HCT116 (cell line): ENCODE results near the gene NAT16. TPM values are rescaled to one million over a fixed set of nuclear protein-coding genes. Genes with fewer than 3 reads are reported as not detected.

Experiments
- ATAC-seq: fragments of 200-7000 bp; cut with Tn5 transposase; 2 replicates; pipeline ENCODE4 v1.9.1; 2020; ENCODE audit warnings: mild to moderate bottlenecking, moderate library complexity
- BruUV-seq: library from RNA; stranded (reverse); fragments of 400-500 nt; replicated peaks from 2 replicates; lab custom pipeline; 2021; lab: Mats Ljungman, UMichigan
- CTCF ChIA-PET: fragments of 300-600 bp; sonication (Branson Sonifier 250); formaldehyde crosslinking; loops from one replicate; lab custom pipeline; 2021; ENCODE audit warnings: antibody characterized with exemption; lab: Charles Lee
- POLR2A ChIA-PET: fragments of 300-600, 350-600 bp; sonication (Branson Sonifier 250); formaldehyde crosslinking; loops from one replicate; lab custom pipeline; 2021; ENCODE audit warnings: antibody characterized with exemption; lab: Charles Lee
- RAD21 ChIA-PET, 2 experiments: fragments of 300-600 bp; sonication (Branson Sonifier 250); formaldehyde crosslinking; loops; one replicate each; lab custom pipeline; 2023; ENCODE audit warnings: low total read pairs in 2 of 2; ENCODE audit not compliant: uncharacterized antibody in 2 of 2, unreplicated experiment in 2 of 2, low non-redundant PET in 1 of 2; lab: Charles Lee
- DNase-seq: peaks from one replicate; pipeline ENCODE4 v3.0.0-alpha.2; 2010; ENCODE audit warnings: low read depth, low spot score
- H2AFZ ChIP-seq: fragments of 200-600 bp; shearing (Covaris generic), sonication (generic); 2 replicates; pipeline ENCODE4 v1.6.1; 2017; ENCODE audit warnings: low read depth, mixed run types, mixed read lengths, antibody characterized with exemption, low read length; ENCODE audit not compliant: poor library complexity, severe bottlenecking
- H3K27ac ChIP-seq: 2 replicates; pipeline ENCODE4 v1.5.1; 2012; ENCODE audit warnings: low read depth, low read length
- H3K27me3 ChIP-seq: fragments of 200-600 bp; sonication (generic); 2 replicates; pipeline ENCODE4 v1.6.1; 2016; ENCODE audit warnings: mixed run types, low read length, mixed read lengths; ENCODE audit not compliant: insufficient read depth
- H3K36me3 ChIP-seq, 2 experiments: fragments of 200-500 bp in 1 of 2; fragments of 200-600 bp in 1 of 2; sonication (Bioruptor generic) in 1 of 2; sonication (generic) in 1 of 2; 2 replicates each; pipeline versions ENCODE4 v1.5.1 to v1.6.1; 2014 to 2016; ENCODE audit warnings: low read length in 2 of 2, inconsistent platforms in 1 of 2, mixed read lengths in 1 of 2, mixed run types in 1 of 2; ENCODE audit not compliant: insufficient read depth in 2 of 2, control insufficient read depth in 1 of 2
- H3K4me1 ChIP-seq, 2 experiments: fragments of 200-600 bp in 1 of 2; sonication (generic) in 1 of 2; 2 replicates each; pipeline versions ENCODE4 v1.5.1 to v1.6.1; 2012 to 2017; ENCODE audit warnings: low read length in 2 of 2, inconsistent platforms in 1 of 2, mild to moderate bottlenecking in 1 of 2, mixed read lengths in 1 of 2, mixed run types in 1 of 2, moderate library complexity in 1 of 2; ENCODE audit not compliant: insufficient read depth in 2 of 2, control insufficient read depth in 1 of 2
- H3K4me2 ChIP-seq: fragments of 200-600 bp; sonication (generic); 2 replicates; pipeline ENCODE4 v1.6.1; 2017; ENCODE audit warnings: mixed run types, low read length, mixed read lengths
- H3K4me3 ChIP-seq, 2 experiments: fragments of 200-600 bp in 1 of 2; sonication (generic) in 1 of 2; replicated peaks in 1 of 2; 2 replicates each; pipeline ENCODE4 v1.5.1; 2011 to 2016; ENCODE audit warnings: low read length in 2 of 2, control low read depth in 1 of 2, low read depth in 1 of 2, mild to moderate bottlenecking in 1 of 2, mixed read lengths in 1 of 2, mixed run types in 1 of 2
- H3K79me2 ChIP-seq: fragments of 200-600 bp; sonication (generic); 2 replicates; pipeline ENCODE4 v1.6.1; 2017; ENCODE audit warnings: mild to moderate bottlenecking, mixed run types, low read length, moderate library complexity, mixed read lengths; ENCODE audit not compliant: insufficient read depth
- H3K9ac ChIP-seq: fragments of 200-600 bp; sonication (generic); 2 replicates; pipeline ENCODE4 v1.6.1; 2016; ENCODE audit warnings: low read length, mixed read lengths
- H3K9me2 ChIP-seq: fragments of 200-600 bp; sonication (generic), shearing (Covaris generic); 2 replicates; pipeline ENCODE4 v1.6.1; 2017; ENCODE audit warnings: mixed run types, mild to moderate bottlenecking, moderate library complexity; ENCODE audit not compliant: insufficient read depth
- H3K9me3 ChIP-seq, 2 experiments: fragments of 200-500 bp in 1 of 2; fragments of 200-600 bp in 1 of 2; sonication (Bioruptor generic) in 1 of 2; sonication (generic) in 1 of 2; 2 replicates each; pipeline ENCODE4 v1.6.1; 2014 to 2017; ENCODE audit warnings: low read length in 2 of 2, mixed read lengths in 2 of 2, inconsistent platforms in 1 of 2, low read depth in 1 of 2, mild to moderate bottlenecking in 1 of 2, mixed run types in 1 of 2, moderate library complexity in 1 of 2; ENCODE audit not compliant: control insufficient read depth in 1 of 2, insufficient read depth in 1 of 2
- H4K20me1 ChIP-seq: fragments of 200-600 bp; sonication (generic), shearing (Covaris generic); 2 replicates; pipeline ENCODE4 v1.6.1; 2017; ENCODE audit warnings: mixed run types, mild to moderate bottlenecking, moderate library complexity; ENCODE audit not compliant: insufficient read depth
- CBX3 ChIP-seq: IDR thresholded peaks from 2 replicates; pipeline ENCODE4 v1.6.1; 2012; ENCODE audit warnings: low read depth
- EGR1 ChIP-seq: IDR thresholded peaks from 2 replicates; pipeline ENCODE4 v1.6.1; 2012; ENCODE audit warnings: low read depth
- ELF1 ChIP-seq: IDR thresholded peaks from 2 replicates; pipeline ENCODE4 v1.6.1; 2012; ENCODE audit warnings: low read depth, borderline replicate concordance
- EZH2 ChIP-seq: fragments of 200-600 bp; sonication (generic); IDR thresholded peaks from 2 replicates; pipeline ENCODE4 v1.6.1; 2017; ENCODE audit warnings: antibody characterized with exemption, mixed run types
- EZH2phosphoT487 ChIP-seq: fragments of 200-600 bp; IDR thresholded peaks from 2 replicates; pipeline ENCODE4 v1.6.1; 2018; ENCODE audit warnings: antibody characterized with exemption, borderline replicate concordance
- JUND ChIP-seq: IDR thresholded peaks from 2 replicates; pipeline ENCODE4 v1.6.1; 2012
- POLR2A ChIP-seq: IDR thresholded peaks from 2 replicates; pipeline ENCODE4 v1.7.0; 2011; ENCODE audit warnings: borderline replicate concordance; ENCODE audit not compliant: insufficient read depth, insufficient read length; ENCODE audit errors: extremely low read depth
- POLR2AphosphoS5 ChIP-seq: IDR thresholded peaks from 2 replicates; pipeline ENCODE4 v1.6.1; 2011; ENCODE audit warnings: mild to moderate bottlenecking, low read depth, low read length, moderate library complexity
- RAD21 ChIP-seq: IDR thresholded peaks from 2 replicates; pipeline ENCODE4 v1.6.1; 2012; ENCODE audit warnings: low read depth, mild to moderate bottlenecking
- SP1 ChIP-seq: IDR thresholded peaks from 2 replicates; pipeline ENCODE4 v1.6.1; 2012; ENCODE audit warnings: low read depth
- SRF ChIP-seq: IDR thresholded peaks from 2 replicates; pipeline ENCODE4 v1.6.1; 2012; ENCODE audit warnings: low read depth
- YY1 ChIP-seq: IDR thresholded peaks from 2 replicates; pipeline ENCODE4 v1.6.1; 2011; ENCODE audit warnings: low read length, low read depth, moderate library complexity, mild to moderate bottlenecking; ENCODE audit not compliant: insufficient replicate concordance; ENCODE audit errors: extremely low read depth
- ZBTB33 ChIP-seq: IDR thresholded peaks from 2 replicates; pipeline ENCODE4 v1.6.1; 2011; ENCODE audit warnings: mild to moderate bottlenecking, low read length, moderate library complexity; ENCODE audit not compliant: insufficient replicate concordance; ENCODE audit errors: extremely low read depth
- ZFX ChIP-seq: fragments of 450-650 bp; IDR thresholded peaks from 2 replicates; pipeline ENCODE4 v1.6.1; 2017
- ZNF274 ChIP-seq: fragments of 200-500 bp; sonication (Bioruptor generic); IDR thresholded peaks from 2 replicates; pipeline ENCODE4 v1.6.1; 2014; ENCODE audit warnings: mild to moderate bottlenecking, low read depth, low read length, inconsistent platforms
- intact Hi-C: fragments of 100-400 bp; cut with micrococcal nuclease; formaldehyde crosslinking; loops from 2 replicates; pipeline ENCODE4 v1.10.0; 2022
- total RNA-seq: library from RNA; stranded (reverse); gene quantifications from one replicate; pipeline ENCODE4 v1.2.1, GENCODE V29; 2021; ENCODE audit not compliant: unreplicated experiment
- TF ChIP-seq, protein P1 (sequence below), 3 experiments: fragments of 200-600 bp in 1 of 3; sonication (generic) in 1 of 3; IDR thresholded peaks in 2 of 3; conservative IDR thresholded peaks in 1 of 3; 2 replicates each; pipeline ENCODE4 v1.5.1; 2012 to 2017; ENCODE audit warnings: low read depth in 2 of 3, low read length in 2 of 3, antibody characterized with exemption in 1 of 3, borderline replicate concordance in 1 of 3, control low read depth in 1 of 3, mild to moderate bottlenecking in 1 of 3, mixed read lengths in 1 of 3, mixed run types in 1 of 3, moderate library complexity in 1 of 3; ENCODE audit not compliant: insufficient read depth in 1 of 3
- TF ChIP-seq, protein P2 (sequence below): IDR thresholded peaks from 2 replicates; pipeline ENCODE4 v1.6.1; 2012
- TF ChIP-seq, protein P3 (sequence below): IDR thresholded peaks from 2 replicates; pipeline ENCODE4 v1.6.1; 2012

Gene NAT16
- total RNA-seq, 1 experiment from 2014 or later: 2.0 TPM

DNA sequence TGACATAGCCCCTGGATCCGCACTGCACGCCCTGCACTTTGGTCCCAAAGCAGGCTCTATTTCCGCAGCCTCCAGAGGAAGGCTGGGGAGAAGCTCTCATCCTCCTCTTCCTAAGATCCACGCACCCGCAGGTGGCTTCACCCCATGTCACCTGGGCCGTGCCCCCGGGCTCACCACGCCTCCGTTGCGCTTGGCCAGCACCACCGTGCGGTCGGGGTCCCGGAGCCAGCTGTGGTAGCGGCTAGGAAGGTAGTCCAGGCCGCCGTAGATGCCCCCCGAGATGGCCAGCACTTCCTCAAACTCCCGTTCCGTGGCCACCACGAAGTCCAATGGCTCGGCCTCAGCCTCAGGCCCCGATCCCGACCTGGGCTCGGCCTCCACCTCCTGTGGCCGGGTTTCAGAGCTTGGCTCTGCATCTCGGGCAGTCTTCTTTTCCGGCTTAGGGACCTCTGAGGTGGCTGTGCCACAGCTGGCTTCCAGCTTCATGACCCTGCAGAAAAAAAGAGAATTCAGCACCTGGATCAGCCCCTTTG lies 5.7 kb downstream of the NAT16 start:
- intact Hi-C loops: no loop called here
- H3K4me1 ChIP-seq: peaks cover 18 to 41% of the 10 kb centered on the region in 2 experiments
- peak overlapping the region in 1 of 2 experiments; percentile 63; a peak in 1 of 4 replicates for H3K4me3 ChIP-seq
- DNase-seq (no peak), ATAC-seq (peak; percentile 7; the same call in 1 of the 2 replicates)
- no peaks in the 10 kb centered on the region for H3K27me3 ChIP-seq
- no peaks in the 10 kb centered on the region for H3K36me3 ChIP-seq
- no peaks in the 10 kb centered on the region for H3K9me3 ChIP-seq
- peak overlapping the region; percentile 67 for H3K27ac ChIP-seq
- H3K4me2 ChIP-seq: peak overlapping the region; percentile 97
- H2AFZ ChIP-seq: peak overlapping the region; percentile 44
- H4K20me1 ChIP-seq: no peaks in the 10 kb centered on the region
- TF ChIP-seq JUND: no peak
- no peak for TF ChIP-seq EGR1
- TF ChIP-seq, protein P1, sequence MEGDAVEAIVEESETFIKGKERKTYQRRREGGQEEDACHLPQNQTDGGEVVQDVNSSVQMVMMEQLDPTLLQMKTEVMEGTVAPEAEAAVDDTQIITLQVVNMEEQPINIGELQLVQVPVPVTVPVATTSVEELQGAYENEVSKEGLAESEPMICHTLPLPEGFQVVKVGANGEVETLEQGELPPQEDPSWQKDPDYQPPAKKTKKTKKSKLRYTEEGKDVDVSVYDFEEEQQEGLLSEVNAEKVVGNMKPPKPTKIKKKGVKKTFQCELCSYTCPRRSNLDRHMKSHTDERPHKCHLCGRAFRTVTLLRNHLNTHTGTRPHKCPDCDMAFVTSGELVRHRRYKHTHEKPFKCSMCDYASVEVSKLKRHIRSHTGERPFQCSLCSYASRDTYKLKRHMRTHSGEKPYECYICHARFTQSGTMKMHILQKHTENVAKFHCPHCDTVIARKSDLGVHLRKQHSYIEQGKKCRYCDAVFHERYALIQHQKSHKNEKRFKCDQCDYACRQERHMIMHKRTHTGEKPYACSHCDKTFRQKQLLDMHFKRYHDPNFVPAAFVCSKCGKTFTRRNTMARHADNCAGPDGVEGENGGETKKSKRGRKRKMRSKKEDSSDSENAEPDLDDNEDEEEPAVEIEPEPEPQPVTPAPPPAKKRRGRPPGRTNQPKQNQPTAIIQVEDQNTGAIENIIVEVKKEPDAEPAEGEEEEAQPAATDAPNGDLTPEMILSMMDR (IDR thresholded peaks at IDR 0.05 in 2 of 3, conservative IDR thresholded peaks at IDR 0.05 in 1 of 3; ENCODE audit: borderline replicate concordance in 1 of 3, insufficient read depth in 1 of 3, low read depth in 2 of 3, low read length in 2 of 3): no peak
- TF ChIP-seq SRF: no peak
- TF ChIP-seq YY1: no peak
- no peak for TF ChIP-seq SP1
- TF ChIP-seq RAD21: no peak
- TF ChIP-seq, protein P2, sequence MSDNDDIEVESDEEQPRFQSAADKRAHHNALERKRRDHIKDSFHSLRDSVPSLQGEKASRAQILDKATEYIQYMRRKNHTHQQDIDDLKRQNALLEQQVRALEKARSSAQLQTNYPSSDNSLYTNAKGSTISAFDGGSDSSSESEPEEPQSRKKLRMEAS: no peak
- TF ChIP-seq CBX3: no peak
- TF ChIP-seq ELF1: no peak
- TF ChIP-seq POLR2A: no peak
- no peak for TF ChIP-seq ZBTB33
- TF ChIP-seq, protein P3, sequence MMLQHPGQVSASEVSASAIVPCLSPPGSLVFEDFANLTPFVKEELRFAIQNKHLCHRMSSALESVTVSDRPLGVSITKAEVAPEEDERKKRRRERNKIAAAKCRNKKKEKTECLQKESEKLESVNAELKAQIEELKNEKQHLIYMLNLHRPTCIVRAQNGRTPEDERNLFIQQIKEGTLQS: no peak
- TF ChIP-seq POLR2AphosphoS5: no peak
- TF ChIP-seq EZH2: no peak
- no peak for TF ChIP-seq ZNF274
- TF ChIP-seq EZH2phosphoT487: no peak
- no peak for TF ChIP-seq ZFX
- CTCF ChIA-PET: interaction anchor here (0.9 to 2.9 kb wide), 7 partner anchors 8 to 108 kb away, joined by 3 to 20 read pairs (median 4); partner anchors contain the start of gene VGF
- no peaks in the 10 kb centered on the region for H3K79me2 ChIP-seq
- RAD21 ChIA-PET: interaction anchor here in 1 of 2 experiments (0.8 to 1.0 kb wide), 2 partner anchors 18 to 30 kb away, joined by 3 to 4 read pairs; no protein-coding TSS in a partner anchor
- H3K9ac ChIP-seq: no peak overlapping the region
- BruUV-seq: TSS peak; percentile 98
- POLR2A ChIA-PET: interaction anchor here (0.6 to 2.1 kb wide), 12 partner anchors 8 to 271 kb away, joined by 3 to 23 read pairs (median 5); partner anchors contain the start of genes FIS1, MOGAT3, PLOD3 and SERPINE1
- no peaks in the 10 kb centered on the region for H3K9me2 ChIP-seq
